ENCODE measurements around the gene PPP2R2D.
"Not testable (repeated sequence)": the region's sequence is repeated elsewhere in the genome, so short reads cannot be mapped to it uniquely, and the experiment has no call there.

PPP2R2D gene

DNA sequence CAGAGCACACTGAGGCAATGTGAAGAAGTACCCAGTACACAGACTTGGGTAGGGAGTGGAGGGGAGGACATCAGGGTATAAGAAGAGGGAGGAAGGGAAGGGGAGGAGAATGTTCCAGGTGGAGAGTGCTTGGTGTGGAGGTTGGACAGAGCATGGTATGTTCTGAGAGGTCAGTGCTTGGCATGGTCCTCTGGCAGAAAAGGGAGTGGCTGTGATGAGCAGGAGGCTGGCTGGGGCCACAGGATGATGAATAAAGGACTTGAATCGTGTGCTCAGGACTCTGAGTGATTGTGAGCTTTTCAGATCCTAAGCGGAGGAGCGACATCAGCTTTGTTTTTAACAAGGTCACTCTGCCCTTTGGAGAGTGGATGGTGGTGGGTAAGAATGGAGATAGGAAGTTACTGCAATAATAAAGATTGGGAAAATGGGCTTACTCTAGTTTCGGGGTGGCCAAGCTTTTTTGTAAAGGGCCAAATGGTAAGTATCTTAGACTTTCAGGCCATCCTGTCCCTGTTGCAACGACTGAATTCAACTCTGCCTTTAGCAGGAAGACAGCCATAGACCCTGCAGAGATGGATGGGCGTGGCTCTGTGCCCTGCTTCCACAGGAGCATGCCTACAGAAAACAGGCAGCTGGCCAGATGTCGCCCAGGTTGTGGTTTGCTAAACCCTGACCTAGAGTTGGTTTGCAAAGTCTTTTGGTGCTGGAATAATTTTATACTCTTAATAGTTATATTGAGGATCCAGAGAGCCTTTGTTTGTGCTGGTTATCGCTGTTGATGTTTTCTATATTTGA lies 8.4 kb downstream of the PPP2R2D start:
- FAIRE-seq = no peak

GRCh38 chr10:131909929-131910328 lies 9.1 kb downstream of the PPP2R2D start:
- no peak for FAIRE-seq

- no peak for FAIRE-seq
Observed at GRCh38 chr10:131910663-131911314, 10.0 kb downstream of the PPP2R2D start.

- FAIRE-seq = no peak
Observed at GRCh38 chr10:131911451-131911850, 10.6 kb downstream of the PPP2R2D start.

GRCh38 chr10:131912620-131913019 lies 11.8 kb downstream of the PPP2R2D start:
- no peak for FAIRE-seq

DNA sequence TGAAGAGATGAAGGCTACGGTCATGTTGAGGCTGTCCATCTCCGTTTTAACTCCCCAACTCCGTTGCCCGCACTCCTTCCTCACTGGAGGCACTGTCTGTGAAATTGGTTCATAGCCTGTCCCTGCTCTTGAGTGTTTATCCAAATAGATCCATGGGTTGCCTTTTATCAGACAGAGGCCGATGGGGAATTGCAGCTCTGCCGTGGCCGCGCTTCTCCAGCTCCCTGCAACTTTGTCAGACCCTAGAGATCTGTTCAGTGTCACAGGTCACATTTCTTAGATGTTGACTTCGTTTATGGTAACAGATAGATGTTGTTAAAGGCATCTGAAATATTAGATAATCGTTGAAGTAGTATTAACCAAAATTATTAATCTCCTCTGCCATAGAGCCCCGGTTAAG lies 14.7 kb downstream of the PPP2R2D start:
- no peak for FAIRE-seq

GRCh38 chr10:131915990-131916766 lies 15.4 kb downstream of the PPP2R2D start:
- no peak for FAIRE-seq

GRCh38 chr10:131916767-131917160 lies 16.0 kb downstream of the PPP2R2D start:
- not testable (repeated sequence) for FAIRE-seq

DNA sequence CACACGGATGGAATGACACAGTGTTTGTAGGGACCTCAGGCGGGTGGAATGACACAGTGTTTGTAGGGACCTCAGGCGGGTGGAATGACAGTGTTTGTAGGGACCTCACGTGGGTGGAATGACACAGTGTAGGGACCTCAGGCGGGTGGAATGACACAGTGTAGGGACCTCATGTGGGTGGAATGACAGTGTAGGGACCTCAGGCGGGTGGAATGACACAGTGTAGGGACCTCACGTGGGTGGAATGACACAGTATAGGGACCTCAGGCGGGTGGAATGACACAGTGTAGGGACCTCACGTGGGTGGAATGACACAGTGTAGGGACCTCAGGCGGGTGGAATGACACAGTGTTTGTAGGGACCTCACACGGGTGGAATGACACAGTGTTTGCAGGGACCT lies 16.7 kb downstream of the PPP2R2D start:
- not testable (repeated sequence) for FAIRE-seq

- not testable (repeated sequence) for FAIRE-seq
Observed at GRCh38 chr10:131919461-131919860, 18.7 kb downstream of the PPP2R2D start.

DNA sequence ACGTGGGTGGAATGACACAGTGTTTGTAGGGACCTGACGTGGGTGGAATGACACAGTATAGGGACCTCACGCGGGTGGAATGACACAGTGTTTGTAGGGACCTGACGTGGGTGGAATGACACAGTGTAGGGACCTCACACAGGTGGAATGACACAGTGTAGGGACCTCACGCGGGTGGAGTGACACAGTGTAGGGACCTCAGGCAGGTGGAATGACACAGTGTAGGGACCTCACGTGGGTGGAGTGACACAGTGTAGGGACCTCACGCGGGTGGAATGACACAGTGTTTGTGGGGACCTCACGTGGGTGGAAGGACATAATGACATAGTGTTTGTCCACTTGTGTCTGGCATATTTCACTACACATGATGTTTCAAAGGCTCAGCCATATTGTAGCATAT lies 19.3 kb downstream of the PPP2R2D start:
- FAIRE-seq = no peak

GRCh38 chr10:131920693-131921092 lies 19.9 kb downstream of the PPP2R2D start:
- FAIRE-seq = no peak

DNA sequence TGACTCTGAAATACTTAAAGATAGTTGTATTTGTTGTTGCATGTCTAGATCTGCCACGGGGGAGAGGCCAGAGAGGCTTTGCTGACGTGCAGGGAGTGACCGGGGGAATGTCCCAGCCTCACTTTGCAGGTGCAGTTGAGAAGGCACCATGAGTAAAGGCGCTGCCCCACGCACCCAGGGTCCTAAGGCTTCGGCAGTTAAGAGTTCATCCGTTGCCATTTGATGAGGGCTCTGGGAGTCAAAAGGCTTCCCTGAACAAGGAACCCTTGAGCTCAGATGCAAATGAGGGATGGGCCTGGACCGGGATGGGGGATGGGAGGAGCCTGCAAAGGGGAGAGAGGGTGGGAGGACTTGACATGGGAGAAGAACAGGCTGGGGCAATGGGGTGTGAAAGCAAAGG lies 20.4 kb downstream of the PPP2R2D start:
- FAIRE-seq = no peak

GRCh38 chr10:131923038-131923756 lies 22.4 kb downstream of the PPP2R2D start:
- no peak for FAIRE-seq

DNA sequence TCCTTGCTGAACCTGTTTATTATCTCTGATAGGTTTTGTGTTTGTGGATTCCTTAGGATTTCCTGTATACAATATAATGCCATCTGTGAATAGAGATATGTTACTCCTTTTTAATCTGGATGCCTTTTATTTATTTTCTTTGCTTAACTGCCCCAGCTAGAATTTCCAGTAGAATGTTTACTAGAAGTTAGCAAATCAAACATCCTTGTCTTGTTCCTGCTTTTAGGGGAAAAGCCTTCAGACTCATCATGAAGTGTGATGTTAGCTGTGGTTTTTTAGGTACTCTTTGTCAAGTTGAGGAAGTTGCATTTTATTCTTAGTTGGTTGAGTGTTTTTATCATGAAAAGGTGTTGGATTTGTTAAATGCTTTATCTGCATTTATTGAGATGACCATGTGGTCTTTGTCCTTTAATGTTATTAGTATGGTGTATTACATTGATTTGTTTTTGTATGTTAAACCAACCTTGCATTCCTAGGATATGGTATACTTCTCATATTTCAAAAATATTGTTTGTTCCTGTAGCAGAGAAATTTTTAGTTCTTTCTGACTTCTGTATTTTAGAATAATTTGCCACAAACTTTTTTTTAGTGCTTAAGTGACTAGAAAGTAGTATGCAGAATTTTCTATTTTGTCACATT lies 24.3 kb downstream of the PPP2R2D start:
- FAIRE-seq = no peak

DNA sequence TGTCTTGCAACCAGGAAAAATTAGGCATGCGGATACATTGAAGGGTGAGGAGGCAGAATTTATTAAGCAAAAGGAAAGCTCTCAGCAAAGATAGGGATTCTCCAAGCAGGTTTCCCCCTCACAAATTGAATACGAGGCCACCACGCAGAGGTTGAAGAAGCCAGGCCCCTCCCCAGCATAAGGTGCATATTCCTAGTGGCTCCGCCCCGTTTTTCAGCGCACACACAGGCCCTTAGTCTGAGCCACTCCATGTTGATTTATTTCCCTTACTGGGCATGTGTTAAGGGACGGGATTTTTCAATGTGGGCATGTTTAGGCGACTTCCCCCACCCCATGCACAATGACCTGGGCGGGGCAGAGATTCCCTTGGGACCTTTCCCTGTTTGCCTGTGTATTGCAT lies 24.9 kb downstream of the PPP2R2D start:
- FAIRE-seq = no peak

- no peak for FAIRE-seq
Observed at GRCh38 chr10:131926253-131926652, 25.4 kb downstream of the PPP2R2D start.

DNA sequence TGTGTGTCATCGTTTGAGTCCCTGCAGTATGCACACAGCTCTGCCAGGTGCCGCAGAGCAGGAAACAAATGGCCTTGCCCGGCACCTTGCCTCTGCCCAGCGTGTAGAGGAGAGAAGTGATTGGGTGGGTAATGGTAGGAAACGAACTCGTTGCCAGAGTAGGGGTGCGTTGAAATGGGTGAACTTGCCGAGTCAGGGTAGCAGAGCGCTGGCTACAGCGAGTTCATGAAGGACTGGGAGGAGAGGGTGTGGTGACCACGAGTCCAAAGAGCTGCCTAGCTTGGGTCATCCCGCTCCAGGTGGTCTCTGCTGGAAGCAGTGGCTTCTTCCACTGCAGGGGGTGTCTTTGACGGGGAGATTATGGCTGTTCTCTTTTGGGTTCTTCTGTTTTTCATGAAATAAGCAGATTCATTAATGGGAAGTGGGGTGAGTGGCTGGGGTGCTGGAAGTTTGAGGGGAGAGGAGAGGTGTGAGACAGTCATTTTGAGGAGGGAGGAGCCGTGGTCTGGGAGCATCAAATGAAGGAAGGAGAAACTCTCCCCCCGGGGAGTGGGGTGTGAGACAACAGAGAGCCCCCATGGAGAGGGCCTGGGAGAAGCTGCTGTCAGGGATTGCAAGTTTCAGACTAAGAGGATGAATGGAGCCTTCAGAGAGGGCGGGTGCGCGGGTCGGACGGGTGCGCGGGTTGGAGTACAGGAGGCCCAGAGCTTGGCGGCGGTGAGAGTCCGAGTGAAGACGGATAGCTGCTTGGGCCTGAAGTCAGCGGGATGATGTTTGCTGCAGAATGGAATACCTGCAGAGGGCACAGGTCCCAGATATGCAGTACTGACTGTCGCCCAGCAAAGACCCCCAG lies 26.2 kb downstream of the PPP2R2D start:
- FAIRE-seq = no peak

DNA sequence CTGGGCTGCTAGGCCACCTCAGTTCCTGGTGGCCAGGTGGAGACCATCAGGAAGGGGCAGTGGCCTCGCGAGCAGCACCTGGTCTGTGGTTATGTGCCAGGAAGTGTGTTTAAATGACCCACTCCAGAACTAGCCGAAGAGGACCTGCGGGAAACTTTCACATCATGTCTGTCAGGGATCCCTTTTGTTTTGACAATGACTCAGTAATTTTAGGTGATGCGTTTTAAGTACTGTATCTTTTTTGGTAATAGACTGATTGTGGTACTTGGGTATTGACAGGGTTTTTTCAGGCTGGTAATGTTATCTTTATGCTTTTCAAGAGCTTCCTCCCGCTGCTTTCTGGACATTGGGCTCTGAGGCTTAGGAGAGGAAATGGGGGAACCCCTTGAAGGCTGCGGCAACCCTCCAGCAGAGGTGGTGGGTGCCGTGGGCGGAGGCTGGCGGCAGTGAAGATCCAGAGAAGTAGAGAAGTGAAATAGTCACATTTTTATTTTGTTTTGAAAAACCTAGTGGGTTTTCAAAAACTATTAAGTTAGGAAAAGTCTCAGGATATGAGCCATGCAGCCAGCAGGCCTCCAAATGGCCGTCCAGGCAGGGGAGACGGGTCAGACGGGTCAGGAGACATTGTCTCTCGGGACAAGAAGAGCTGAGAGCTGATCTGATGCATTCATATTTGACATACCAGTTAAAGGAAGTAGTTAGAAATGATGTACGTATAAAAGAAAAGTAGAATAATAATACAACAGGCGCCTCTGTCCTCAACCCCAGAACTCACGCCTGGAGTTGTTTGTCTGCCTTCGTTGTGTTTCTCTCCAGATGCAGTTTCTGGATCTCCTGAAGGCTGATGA lies 27.7 kb downstream of the PPP2R2D start:
- FAIRE-seq = no peak

- FAIRE-seq = no peak
Observed at GRCh38 chr10:131929122-131929845, 28.5 kb downstream of the PPP2R2D start.

All from A204.1 (cell line).